ENCODE measurements around the gene GPSM3. TPM values are rescaled to one million over a fixed set of nuclear protein-coding genes. Genes with fewer than 3 reads are reported as not detected.
"Not testable (repeated sequence)": the region's sequence is repeated elsewhere in the genome, so short reads cannot be mapped to it uniquely, and the experiment has no call there.

GPSM3 gene
- total RNA-seq, 1 donor from 2014 or later, result 49.0 TPM

GRCh38 chr6:32213649-32214048 is 21.2 kb upstream of the GPSM3 start:
- DNase-seq (ENCODE audit: low spot score), result no peak
- Mint-ChIP-seq H3K4me1 (ENCODE audit: unreplicated experiment) (peaks cover 22% of the 10 kb centered on the region), H3K4me3 (ENCODE audit: unreplicated experiment) (no peak overlapping the region), H3K27me3 (ENCODE audit: unreplicated experiment) (peaks cover 7% of the 10 kb centered on the region), H3K36me3 (ENCODE audit: low read depth, unreplicated experiment) (peaks cover 58% of the 10 kb centered on the region), H3K9me3 (ENCODE audit: unreplicated experiment) (no peaks in the 10 kb centered on the region), H3K27ac (ENCODE audit: unreplicated experiment) (peak overlapping the region; percentile 18)
- TF ChIP-seq CTCF (IDR thresholded peaks at IDR 0.05; ENCODE audit: unreplicated experiment), result no peak

- TF ChIP-seq CTCF (IDR thresholded peaks at IDR 0.05; ENCODE audit: unreplicated experiment), result no peak
- peaks cover 17% of the 10 kb centered on the region for H3K4me1 Mint-ChIP-seq (ENCODE audit: unreplicated experiment)
Observed at GRCh38 chr6:32212076-32212760, 19.8 kb upstream of the GPSM3 start.

GRCh38 chr6:32211432-32211831 is 19.0 kb upstream of the GPSM3 start:
- H3K9me3 Mint-ChIP-seq (ENCODE audit: unreplicated experiment); H3K4me3 Mint-ChIP-seq (ENCODE audit: unreplicated experiment); H3K27me3 Mint-ChIP-seq (ENCODE audit: unreplicated experiment); H3K27ac Mint-ChIP-seq (ENCODE audit: unreplicated experiment); DNase-seq (ENCODE audit: low spot score): not testable (repeated sequence)
- peaks cover 57% of the 10 kb centered on the region for H3K36me3 Mint-ChIP-seq (ENCODE audit: low read depth, unreplicated experiment)
- peaks cover 12% of the 10 kb centered on the region for H3K4me1 Mint-ChIP-seq (ENCODE audit: unreplicated experiment)

More at GRCh38 chr6:32212076-32212760, 19.8 kb upstream of the GPSM3 start:
- Mint-ChIP-seq H3K27me3 (ENCODE audit: unreplicated experiment) (peaks cover 7% of the 10 kb centered on the region), H3K9me3 (ENCODE audit: unreplicated experiment) (no peaks in the 10 kb centered on the region), H3K4me3 (ENCODE audit: unreplicated experiment) (peak overlapping the region; percentile 79), H3K36me3 (ENCODE audit: low read depth, unreplicated experiment) (peaks cover 59% of the 10 kb centered on the region), H3K27ac (ENCODE audit: unreplicated experiment) (no peak overlapping the region)
- no peak for DNase-seq (ENCODE audit: low spot score)

- peaks cover 4% of the 10 kb centered on the region for H3K4me1 Mint-ChIP-seq (ENCODE audit: unreplicated experiment)
- DNase-seq (ENCODE audit: low spot score), result no peak
- peaks cover 54% of the 10 kb centered on the region for H3K36me3 Mint-ChIP-seq (ENCODE audit: low read depth, unreplicated experiment)
- H3K4me3 Mint-ChIP-seq (ENCODE audit: unreplicated experiment), result peak overlapping the region; percentile 52
- peaks cover 7% of the 10 kb centered on the region for H3K27me3 Mint-ChIP-seq (ENCODE audit: unreplicated experiment)
- TF ChIP-seq CTCF (IDR thresholded peaks at IDR 0.05; ENCODE audit: unreplicated experiment), result no peak
- H3K27ac Mint-ChIP-seq (ENCODE audit: unreplicated experiment), result peak overlapping the region; percentile 24
- no peaks in the 10 kb centered on the region for H3K9me3 Mint-ChIP-seq (ENCODE audit: unreplicated experiment)
Observed at GRCh38 chr6:32210191-32210601, 17.8 kb upstream of the GPSM3 start.

DNA sequence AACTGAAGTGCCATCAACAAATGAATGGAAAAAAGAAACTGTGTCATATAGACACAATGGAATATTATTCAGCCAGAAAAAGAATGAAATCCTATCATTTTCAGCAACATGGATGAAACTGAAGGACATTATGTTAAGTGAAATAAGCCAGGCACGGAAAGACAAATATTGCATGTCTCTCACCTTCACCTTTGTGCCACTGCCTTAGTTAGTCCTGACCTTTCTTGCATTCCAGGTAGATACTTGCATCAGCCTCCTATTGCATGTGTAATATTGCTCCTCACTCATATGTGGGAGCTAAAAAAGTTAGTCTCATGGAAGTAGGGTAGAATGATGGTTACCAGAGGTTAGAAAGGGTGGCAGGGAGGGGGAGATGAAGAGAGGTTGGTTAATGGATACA is 16.6 kb upstream of the GPSM3 start:
- H3K27ac Mint-ChIP-seq (ENCODE audit: unreplicated experiment), result no peak overlapping the region
- H3K4me3 Mint-ChIP-seq (ENCODE audit: unreplicated experiment), result peak overlapping the region; percentile 76
- H3K9me3 Mint-ChIP-seq (ENCODE audit: unreplicated experiment), result no peaks in the 10 kb centered on the region
- no peak for DNase-seq (ENCODE audit: low spot score)
- H3K27me3 Mint-ChIP-seq (ENCODE audit: unreplicated experiment), result peaks cover 6% of the 10 kb centered on the region
- H3K36me3 Mint-ChIP-seq (ENCODE audit: low read depth, unreplicated experiment), result peaks cover 53% of the 10 kb centered on the region
- TF ChIP-seq CTCF (IDR thresholded peaks at IDR 0.05; ENCODE audit: unreplicated experiment), result no peak
- peaks cover 4% of the 10 kb centered on the region for H3K4me1 Mint-ChIP-seq (ENCODE audit: unreplicated experiment)

Data from endothelial cell (in vitro differentiated cells).